HG03097 (cell line): ENCODE measurements around the gene RPUSD1.
"Not testable (repeated sequence)": the region's sequence is repeated elsewhere in the genome, so short reads cannot be mapped to it uniquely, and the experiment has no call there.

ENCODE experiments used
- ATAC-seq: cut with Tn5 transposase; IDR thresholded peaks from one replicate; pipeline ENCODE4 v1.9.1; 2021; ENCODE audit not compliant: unreplicated experiment, low FRiP score

RPUSD1 gene, protein sequence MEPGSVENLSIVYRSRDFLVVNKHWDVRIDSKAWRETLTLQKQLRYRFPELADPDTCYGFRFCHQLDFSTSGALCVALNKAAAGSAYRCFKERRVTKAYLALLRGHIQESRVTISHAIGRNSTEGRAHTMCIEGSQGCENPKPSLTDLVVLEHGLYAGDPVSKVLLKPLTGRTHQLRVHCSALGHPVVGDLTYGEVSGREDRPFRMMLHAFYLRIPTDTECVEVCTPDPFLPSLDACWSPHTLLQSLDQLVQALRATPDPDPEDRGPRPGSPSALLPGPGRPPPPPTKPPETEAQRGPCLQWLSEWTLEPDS

DNA sequence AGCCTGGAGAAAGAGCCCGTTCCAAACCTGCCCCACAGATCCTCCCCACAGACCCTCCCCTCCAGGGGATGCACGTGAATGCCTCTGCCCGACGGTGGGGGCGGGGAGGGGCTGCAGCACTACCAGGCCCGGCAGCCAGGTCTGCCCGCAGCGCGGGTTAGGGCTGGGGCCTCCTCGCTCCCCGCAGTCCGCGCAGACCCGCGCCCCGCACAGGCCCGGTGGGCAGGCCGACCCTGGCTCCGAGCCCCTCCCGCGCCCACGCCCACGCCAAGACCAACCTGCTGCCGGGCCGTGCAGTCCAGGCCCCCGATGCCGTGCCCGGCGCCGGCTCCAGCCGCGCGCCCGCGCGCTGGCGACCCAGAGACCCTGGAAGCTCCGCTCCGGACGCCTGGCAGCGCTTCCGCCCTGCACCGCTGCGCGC is at the start of gene RPUSD1:
RPUSD1 (minus strand) TSS at position 404 of the 421 bp plus-strand sequence. CDS start 644 bp downstream, outside the sequence.
- no peak for ATAC-seq

DNA sequence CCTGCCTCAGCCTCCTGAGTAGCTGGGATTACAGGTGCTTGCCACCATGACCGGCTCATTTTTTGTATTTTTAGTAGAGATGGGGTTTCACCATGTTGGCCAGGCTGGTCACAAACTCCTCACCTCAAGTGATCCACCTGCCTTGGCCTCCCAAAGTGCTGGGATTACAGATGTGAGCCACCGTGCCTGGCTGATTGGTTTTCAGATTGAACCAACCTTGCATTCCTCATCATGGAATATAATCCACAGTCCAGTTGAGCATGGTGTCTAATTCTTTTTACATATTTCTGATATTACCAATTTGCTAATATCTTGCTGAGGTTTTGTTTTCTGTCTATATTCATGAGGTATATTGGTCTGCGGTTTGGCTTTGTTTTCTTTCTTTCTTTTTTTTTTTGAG is 48.6 kb upstream of the RPUSD1 start:
- not testable (repeated sequence) for ATAC-seq

DNA sequence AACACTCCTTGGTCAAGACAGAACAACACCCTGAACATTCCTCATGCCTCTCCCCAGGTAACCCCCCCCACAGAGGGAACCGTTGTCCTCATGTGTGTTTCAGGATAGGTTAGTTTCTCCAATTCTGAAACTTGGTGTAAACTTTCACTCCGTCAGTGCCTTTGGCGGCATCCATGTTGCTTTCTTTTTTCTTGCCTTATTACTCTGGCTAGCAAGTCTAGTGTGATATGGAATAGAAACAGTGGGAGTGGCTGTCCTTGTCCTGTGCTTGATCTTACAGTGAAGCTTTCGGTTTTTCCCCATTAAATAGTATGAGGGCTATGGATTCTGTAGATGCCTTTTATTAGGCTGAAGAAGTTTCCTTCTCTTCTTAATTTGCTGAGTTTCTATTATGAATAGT is 48.0 kb upstream of the RPUSD1 start:
- no peak for ATAC-seq

DNA sequence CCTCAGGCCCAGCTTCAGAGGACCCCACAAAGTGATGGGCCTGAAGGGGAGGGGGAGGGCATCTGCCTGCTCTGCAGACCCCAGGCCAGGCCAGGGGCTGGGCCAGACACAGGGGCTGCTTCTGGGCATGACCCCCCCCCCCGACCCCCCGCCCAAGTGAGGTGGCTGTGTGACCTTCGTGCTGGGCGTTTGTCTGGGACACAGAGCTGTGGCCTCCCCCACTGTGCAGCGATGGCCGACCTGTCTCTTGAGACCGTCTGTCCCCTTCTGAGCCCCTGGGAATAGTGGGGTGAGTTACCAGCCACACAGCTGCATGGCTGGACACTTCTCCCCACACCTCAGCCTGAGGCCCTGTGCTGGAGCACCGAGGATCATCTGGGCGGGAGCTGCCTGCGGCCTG is 47.2 kb upstream of the RPUSD1 start:
- ATAC-seq = no peak

DNA sequence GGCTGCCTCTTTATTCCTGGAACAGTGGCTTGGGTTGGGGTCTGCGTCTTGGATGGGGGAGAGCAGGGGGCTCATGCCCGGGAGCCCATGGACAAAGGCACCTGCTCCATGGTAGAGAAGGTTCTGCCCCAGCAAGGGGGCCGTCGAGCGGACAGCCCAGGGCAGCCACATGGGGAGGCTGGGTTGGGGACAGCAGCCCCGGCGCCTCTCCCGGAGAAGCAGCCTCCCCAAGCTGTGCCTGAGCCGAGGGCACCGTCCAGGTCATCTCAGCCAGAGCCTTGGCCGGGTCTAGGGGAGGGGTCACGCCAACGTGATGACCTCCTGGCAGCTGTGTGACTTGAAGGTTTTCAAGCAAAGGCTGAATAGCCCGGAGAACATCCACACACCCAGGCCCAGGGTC is 45.2 kb upstream of the RPUSD1 start:
- no peak for ATAC-seq

DNA sequence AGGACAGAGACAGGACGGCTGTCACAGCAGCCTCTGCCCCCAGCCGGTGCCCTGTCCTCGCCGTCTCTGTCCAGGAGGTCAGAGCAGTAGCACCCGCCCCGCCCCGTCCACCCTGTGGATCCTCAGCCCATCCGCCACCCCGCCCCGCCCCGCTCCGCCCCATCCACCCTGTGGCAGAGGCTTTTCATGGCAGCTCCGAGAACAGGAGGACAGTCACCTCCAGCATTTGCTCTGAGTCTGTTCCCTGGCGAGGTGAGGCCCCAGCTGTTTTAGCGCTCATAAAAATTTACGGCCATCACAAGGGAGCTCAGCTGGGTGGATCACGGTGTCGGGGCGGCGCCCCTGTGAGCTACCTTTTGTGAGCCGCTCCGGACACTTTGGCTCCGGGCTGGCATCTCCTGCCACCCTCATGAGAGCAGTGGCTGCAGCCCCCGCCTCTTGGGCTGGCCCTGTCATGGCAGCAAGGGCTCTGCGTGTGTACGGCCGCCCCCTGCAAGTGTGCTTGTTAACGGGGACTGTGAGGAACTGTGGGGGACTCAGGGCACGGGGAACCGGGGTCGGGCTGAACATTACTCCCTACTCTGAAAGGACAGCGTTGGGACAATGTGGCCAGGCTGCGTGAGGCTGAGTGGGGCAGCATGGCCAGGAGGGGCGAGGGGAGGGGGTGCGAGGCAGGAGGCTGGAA is 44.6 kb upstream of the RPUSD1 start:
- no peak for ATAC-seq

DNA sequence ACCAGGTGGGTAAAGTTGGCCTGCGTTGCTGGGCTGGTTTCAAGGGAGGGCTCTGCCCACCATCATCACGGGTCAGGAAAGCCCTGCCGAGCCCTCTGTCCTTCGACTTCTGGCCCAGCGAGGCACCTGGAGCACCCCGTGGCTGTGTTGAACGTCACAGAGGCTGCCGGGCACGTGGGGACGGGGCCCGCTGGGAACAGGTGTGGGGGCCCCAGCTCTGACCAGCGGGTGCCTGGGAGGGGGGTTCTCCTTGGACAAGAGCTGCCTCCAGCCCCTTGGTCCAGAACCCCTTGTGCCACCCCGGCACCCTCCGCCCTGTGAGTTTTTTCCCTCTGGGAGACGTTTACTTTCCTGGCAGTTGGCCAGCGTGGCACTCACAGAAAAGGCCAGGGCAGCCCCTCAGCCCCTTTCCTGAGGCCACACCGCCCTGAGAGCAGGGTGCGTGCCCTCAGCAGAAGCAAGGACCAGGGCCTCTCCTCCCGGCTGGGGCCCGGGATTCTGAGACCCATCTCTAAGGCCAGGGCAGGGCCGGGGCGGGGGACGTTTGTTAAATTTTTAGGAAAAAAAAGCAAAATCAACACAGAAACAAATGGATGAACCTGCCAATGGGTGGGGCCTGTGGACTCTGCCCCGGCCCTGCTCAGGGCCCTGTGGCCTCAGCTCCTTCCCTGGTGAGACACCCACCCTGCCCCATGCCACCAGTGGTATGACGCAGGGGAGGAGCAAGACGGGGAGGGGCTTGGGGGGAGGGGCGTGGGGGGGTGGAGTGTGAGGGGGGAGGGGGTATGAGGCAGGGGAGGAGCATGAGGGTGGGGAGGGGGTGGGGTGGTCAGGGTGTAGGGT is 43.6 kb upstream of the RPUSD1 start:
- no peak for ATAC-seq

DNA sequence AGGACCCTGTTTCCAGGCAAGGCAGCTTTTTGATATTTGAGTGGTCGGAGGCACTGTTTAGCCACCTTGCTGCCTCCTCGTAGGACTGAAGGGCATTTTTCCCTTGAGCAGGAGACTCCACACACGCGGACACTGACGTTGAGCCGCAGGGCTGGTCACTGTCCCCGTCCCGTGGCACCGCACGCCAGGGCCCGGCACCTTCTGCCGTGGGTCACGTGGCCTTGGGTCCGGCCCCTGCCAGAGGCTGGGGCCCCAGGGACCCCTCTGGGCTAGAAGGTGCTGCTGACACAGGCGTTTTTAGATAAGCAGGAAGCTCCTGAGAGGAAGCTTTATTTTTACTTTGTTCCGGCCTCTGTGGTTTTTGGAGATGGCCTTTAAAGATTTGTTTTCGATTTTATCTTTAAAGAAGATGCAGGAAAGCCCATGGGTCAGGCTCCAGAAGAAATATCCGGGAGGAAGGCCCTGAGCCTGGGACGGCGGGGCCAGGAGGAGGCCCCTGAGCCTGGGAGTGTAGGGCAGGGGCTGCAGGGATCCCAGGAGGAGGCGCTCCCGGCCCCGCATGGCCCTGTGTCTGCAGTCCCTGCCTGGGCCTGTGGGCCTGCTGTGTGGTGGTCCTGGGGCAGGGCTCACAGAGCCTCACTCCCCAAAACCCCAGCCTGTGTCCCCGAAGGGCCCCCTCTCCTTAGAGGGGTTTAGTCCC is 42.8 kb upstream of the RPUSD1 start:
- no peak for ATAC-seq

DNA sequence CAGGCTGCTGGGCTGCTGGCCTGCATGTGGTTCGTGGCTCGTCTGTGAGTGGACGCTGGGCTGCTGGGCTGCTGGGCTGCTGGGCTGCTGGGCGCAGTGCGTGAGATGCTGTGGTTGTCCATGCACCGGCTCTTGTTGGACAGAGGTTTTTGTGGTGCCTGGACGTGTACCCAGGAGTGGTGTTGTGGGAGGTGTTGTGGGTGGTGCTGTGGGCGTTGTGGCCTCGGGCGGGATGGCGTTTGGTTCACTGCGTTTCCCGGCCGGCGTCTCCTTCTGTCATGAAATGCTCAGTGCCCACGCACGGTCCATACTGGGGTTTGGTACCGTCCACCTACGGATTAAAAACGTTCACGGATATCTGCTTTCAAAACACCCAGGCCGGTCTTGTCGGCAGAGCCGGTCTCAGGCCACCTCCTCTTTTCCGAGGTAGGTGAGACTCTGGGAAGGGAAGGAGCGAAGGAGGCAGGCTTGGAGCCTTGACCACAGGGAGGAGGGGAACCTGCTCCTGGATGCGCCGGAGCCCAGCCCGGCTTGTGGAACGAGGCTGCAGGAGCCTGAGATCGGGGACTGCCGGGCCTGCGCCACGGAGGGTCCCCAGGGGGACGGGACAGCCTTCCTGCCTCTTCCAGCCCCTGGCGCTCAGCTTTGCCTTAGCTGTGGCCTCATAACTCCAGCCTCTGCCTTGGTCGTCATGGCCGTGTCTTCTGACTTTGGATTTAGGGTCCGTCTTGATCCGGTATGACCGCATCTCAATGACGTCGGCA is 42.1 kb upstream of the RPUSD1 start:
- no peak for ATAC-seq

DNA sequence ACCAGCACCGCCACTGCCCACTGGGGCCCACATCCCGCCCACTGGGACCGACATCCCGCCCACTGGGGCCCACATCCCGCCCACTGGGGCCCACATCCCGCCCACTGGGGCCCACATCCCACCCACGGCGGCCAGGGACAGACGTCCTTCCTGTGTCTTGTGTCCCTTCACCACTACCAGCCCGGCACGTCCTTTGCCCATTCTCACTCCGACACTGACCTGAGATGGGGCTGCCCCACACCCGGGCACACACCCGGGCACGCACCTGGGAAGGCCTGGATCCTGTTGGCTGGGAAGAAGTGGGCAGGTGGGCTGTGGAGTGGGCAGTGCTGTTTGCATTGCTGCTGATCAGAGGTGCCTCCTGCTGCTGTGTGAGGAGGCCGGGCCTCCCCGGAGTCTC is 40.7 kb upstream of the RPUSD1 start:
- no peak for ATAC-seq

DNA sequence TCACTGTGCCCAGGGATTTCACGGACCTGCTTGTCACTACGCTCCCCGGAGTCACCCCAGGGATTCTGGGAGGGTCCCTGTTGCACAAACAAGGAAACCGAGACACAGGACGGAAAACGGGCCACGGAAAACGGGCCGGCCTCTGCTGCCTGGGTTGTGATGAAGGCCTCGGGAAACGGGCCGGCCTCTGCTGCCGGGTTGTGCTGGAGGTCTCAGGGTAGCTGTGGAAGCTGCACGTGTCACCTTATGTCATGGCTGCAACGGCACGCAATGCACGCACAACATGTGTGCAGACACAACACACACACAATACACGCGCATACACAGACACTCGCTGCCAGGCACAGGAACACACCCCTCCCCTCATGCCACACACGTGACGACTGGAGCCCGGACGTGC is 39.3 kb upstream of the RPUSD1 start:
- no peak for ATAC-seq

DNA sequence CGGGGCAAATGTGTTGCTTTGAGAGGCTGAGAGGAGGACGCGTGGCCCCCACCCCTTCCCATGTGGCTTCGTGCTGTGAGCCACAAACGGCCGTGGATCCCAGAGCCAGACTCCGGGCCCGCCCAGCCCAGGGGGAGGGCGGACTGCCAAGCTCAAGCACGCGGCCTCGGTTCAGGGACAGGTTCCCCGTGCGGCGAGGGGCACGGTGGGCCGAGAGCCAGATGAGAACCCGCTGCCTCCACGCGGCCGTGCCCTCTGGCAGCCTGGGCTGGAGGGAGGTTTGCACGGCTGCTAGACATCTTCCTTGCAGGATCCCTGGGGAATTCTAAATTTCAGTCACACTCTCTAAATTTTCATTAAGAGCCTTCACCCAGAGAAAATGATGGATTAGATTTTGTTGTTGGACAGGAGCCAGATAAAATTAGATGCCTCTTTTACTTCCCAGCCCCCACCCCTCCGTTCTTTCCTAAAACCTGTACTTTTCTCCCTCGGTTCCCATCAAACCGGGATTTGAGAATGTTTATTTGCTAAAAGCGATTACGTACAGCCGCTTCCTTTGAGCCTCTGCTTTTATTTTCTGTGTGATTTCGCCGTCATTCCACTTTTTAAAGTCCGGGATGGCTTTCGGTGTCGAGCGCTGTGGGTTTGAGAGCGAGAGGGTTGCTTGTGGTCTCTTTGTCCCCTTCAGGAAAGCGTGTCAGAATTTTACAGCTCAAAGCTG is 37.3 kb upstream of the RPUSD1 start:
- ATAC-seq = no peak

DNA sequence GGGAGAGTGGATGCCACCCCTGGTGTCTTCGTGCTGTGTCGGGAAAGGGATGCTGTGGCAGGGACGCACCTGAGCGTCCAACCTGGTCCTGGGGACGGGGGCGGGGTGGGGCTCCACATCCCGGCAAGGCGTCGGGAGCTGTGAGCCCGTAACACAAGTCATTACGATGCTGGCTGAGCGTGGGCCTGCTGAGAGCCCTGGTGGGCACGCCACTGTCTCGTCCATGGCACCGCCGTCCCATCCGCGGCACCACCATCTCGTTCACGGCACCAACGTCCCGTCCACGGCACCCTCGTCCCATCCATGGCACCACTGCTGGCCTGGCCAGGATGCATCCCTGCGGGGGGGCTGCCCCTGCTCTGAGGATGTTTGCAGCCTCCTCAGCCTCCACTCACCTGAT is 36.4 kb upstream of the RPUSD1 start:
- ATAC-seq = no peak

DNA sequence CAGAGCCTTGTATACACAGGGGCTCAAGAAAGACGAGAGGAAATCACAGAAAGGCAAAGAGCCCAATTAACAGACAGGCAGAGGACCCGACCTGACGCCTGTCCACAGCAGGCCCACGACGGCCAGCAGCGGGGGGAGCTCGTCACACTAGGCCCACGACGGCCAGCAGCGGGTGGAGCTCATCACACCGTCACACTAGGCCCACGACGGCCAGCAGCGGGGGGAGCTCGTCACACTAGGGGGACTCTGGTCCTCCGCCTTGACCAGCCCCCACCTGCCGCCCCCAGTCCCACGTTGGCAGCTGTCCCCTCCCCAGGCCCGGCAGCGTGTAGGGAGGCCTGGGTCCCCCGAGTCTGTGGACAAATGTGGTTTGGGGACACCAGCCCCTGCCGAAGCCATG is 36.0 kb upstream of the RPUSD1 start:
- no peak for ATAC-seq

DNA sequence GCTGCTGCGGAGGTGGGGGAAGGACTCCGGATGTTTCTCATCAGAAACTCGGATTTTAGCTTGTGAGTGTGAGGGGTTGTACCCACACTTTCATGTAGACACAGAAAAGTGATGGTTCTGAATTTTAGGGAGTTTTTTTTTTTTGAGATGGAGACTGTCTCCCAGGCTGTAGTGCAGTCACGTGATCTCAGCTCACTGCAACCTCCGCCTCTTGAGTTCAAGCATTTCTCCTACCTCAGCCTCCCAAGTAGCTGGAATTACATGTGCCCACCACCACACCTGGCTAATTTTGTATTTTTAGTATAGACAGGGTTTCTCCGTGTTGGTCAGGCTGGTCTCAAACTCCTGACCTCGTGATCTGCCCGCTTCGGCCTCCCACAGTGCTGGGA is 34.7 kb upstream of the RPUSD1 start:
- no peak for ATAC-seq

DNA sequence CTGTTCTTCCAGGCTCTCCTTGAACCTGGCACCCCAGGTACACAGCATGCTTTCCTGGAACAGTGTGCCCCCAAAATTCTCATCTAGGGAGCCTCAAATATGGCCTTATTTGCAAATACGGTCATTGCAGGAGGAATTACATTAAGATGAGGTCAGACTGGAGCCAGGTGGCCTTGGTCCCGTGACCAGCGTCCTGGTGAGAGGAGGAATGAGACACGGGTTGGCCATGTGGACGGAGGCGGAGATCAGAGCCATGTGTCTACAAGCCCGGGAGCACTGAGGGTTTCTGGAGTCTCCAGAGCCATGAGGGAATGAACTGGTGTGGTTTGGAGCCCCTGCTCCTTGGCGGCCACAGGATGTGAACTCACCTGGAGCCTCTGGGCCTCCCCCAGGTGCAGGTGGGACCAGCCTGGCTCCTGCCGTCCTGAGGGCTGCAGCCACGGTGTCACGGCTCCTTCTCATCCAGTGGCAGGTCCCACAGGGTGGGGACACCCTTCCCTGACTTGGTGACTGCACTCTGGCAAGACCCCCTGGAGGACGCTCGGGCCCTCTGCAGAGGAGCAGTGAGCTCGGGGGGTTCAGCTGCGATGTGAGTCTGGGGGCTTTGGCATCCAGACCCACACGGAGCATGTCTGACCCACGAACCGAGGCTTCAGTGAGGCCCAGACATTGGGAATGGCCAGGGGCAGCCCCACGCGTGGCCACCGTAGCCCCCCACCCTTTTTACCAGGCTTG is 34.2 kb upstream of the RPUSD1 start:
- ATAC-seq = no peak

DNA sequence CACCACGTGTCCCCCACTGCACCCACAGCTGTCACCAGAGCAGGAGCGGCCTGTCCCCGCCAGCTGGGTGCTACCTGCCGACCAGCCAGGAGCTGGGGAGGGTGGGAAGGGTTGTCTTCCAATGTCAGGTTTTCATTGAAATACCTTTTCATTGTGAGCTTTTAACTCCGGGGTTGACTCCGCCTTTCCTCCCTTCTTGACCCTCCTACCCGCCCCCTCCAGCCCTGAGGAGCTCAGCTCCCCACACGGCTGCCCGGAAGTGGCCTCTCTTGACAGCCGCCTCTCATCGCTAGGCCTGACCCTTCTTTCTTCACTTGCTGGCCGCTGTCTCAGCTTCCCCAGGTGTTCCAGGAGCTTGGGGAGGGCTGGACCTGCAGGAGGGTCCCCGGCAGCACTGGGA is 33.6 kb upstream of the RPUSD1 start:
- no peak for ATAC-seq

DNA sequence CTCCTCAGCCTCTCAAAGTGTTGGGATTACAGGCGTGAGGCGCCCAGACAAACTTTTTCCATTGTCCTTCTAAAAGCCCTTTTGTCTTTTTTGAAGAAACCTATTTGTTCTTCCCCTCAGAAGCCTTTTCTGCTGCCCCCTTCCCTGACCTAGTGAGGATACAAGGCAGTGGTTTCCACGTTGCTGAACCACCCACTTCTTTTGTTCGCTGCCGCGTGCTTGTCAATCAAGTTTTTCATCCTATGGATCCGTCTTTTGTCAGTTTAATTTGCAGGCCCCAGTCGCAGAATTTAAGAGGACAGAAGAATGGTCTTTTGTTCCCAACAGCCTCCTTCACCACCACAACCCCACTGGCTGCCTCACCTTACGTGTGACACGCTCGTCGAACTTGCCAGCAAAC is 32.6 kb upstream of the RPUSD1 start:
- ATAC-seq = no peak

DNA sequence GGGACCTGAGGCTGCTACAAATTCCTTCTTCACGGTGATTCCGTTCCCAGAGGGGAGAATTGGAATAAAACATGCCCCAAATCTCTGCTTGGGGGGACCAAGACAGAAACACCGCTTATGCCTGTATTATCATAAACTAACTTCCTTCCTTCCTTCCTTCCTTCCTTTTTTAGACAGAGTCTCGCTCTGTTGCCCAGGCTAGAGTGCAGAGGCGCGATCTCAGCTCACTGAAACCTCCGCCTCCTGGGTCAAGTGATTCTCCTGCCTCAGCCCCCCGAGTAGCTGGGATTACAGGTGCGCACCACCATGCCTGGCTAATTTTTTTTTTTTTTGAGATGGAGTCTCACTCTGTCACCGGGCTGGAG is 31.8 kb upstream of the RPUSD1 start:
- ATAC-seq = not testable (repeated sequence)
